ENCODE data around the gene L1CAM. TPM values are rescaled to one million over a fixed set of nuclear protein-coding genes. Genes with fewer than 3 reads are reported as not detected.

Gene L1CAM
- total RNA-seq, 2 experiments from 2014 or later: not detected

- no peak for DNase-seq (ENCODE audit: low spot score)
- intact Hi-C loops (cut with micrococcal nuclease; ENCODE audit: unreplicated experiment): no loop called here
- Histone ChIP-seq H3K9me2 (ENCODE audit: insufficient read depth, low read length) (no peaks in the 10 kb centered on the region), H4K20me1 (ENCODE audit: insufficient read depth, low read length) (no peaks in the 10 kb centered on the region), H3K27ac (ENCODE audit: low read depth, low read length, poor library complexity, severe bottlenecking) (no peak overlapping the region), H3K4me1 (ENCODE audit: insufficient read depth, low read length, poor library complexity, severe bottlenecking) (no peaks in the 10 kb centered on the region), H3K4me3 (ENCODE audit: low read depth, low read length, poor library complexity, severe bottlenecking) (no peak overlapping the region), H2AFZ (ENCODE audit: low read length) (no peak overlapping the region), H3K4me2 (ENCODE audit: low read length) (no peak overlapping the region), H3K79me2 (ENCODE audit: insufficient read depth, low read depth, low read length) (no peaks in the 10 kb centered on the region), H3K36me3 (ENCODE audit: insufficient read depth, low read length) (no peaks in the 10 kb centered on the region), H3K9me3 (ENCODE audit: low read length) (no peaks in the 10 kb centered on the region)
- ChIA-PET POLR2A (no interaction called here), CTCF (ENCODE audit: unreplicated experiment) (no interaction called here)
- BruUV-seq (replicated peaks): no TSS peak
- TF ChIP-seq CTCF (conservative IDR thresholded peaks at IDR 0.05; ENCODE audit: low read length): no peak
- no peak for TF ChIP-seq EZH2phosphoT487 (IDR thresholded peaks at IDR 0.05; ENCODE audit: borderline replicate concordance, low read depth, low read length)
Measured at GRCh38 chrX:153878969-153879653, 6.9 kb downstream of the L1CAM start.

GRCh38 chrX:153878345-153878744 is 7.6 kb downstream of the L1CAM start:
- intact Hi-C loops (cut with micrococcal nuclease; ENCODE audit: unreplicated experiment): no loop called here
- Histone ChIP-seq H3K4me1 (ENCODE audit: insufficient read depth, low read length, poor library complexity, severe bottlenecking) (no peaks in the 10 kb centered on the region), H3K27ac (ENCODE audit: low read depth, low read length, poor library complexity, severe bottlenecking) (no peak overlapping the region), H3K36me3 (ENCODE audit: insufficient read depth, low read length) (no peaks in the 10 kb centered on the region), H3K9me2 (ENCODE audit: insufficient read depth, low read length) (no peaks in the 10 kb centered on the region), H3K4me3 (ENCODE audit: low read depth, low read length, poor library complexity, severe bottlenecking) (no peak overlapping the region), H2AFZ (ENCODE audit: low read length) (no peak overlapping the region), H4K20me1 (ENCODE audit: insufficient read depth, low read length) (no peaks in the 10 kb centered on the region), H3K9me3 (ENCODE audit: low read length) (no peaks in the 10 kb centered on the region), H3K79me2 (ENCODE audit: insufficient read depth, low read depth, low read length) (no peaks in the 10 kb centered on the region), H3K4me2 (ENCODE audit: low read length) (no peak overlapping the region)
- no peak for DNase-seq (ENCODE audit: low spot score)
- ChIA-PET POLR2A (no interaction called here), CTCF (ENCODE audit: unreplicated experiment) (no interaction called here)
- TF ChIP-seq CTCF (conservative IDR thresholded peaks at IDR 0.05; ENCODE audit: low read length) (no peak), EZH2phosphoT487 (IDR thresholded peaks at IDR 0.05; ENCODE audit: borderline replicate concordance, low read depth, low read length) (no peak)
- no TSS peak for BruUV-seq (replicated peaks)

GRCh38 chrX:153877571-153878261 is 8.3 kb downstream of the L1CAM start:
- ChIA-PET POLR2A (no interaction called here), CTCF (ENCODE audit: unreplicated experiment) (no interaction called here)
- Histone ChIP-seq H3K36me3 (ENCODE audit: insufficient read depth, low read length) (no peaks in the 10 kb centered on the region), H3K4me3 (ENCODE audit: low read depth, low read length, poor library complexity, severe bottlenecking) (no peak overlapping the region), H2AFZ (ENCODE audit: low read length) (no peak overlapping the region), H3K9me3 (ENCODE audit: low read length) (no peaks in the 10 kb centered on the region), H3K4me1 (ENCODE audit: insufficient read depth, low read length, poor library complexity, severe bottlenecking) (no peaks in the 10 kb centered on the region), H3K9me2 (ENCODE audit: insufficient read depth, low read length) (no peaks in the 10 kb centered on the region), H3K79me2 (ENCODE audit: insufficient read depth, low read depth, low read length) (no peaks in the 10 kb centered on the region), H3K27ac (ENCODE audit: low read depth, low read length, poor library complexity, severe bottlenecking) (no peak overlapping the region), H3K4me2 (ENCODE audit: low read length) (no peak overlapping the region), H4K20me1 (ENCODE audit: insufficient read depth, low read length) (no peaks in the 10 kb centered on the region)
- BruUV-seq (replicated peaks): no TSS peak
- no peak for TF ChIP-seq CTCF (conservative IDR thresholded peaks at IDR 0.05; ENCODE audit: low read length)
- TF ChIP-seq EZH2phosphoT487 (IDR thresholded peaks at IDR 0.05; ENCODE audit: borderline replicate concordance, low read depth, low read length): no peak
- intact Hi-C loops (cut with micrococcal nuclease; ENCODE audit: unreplicated experiment): no loop called here
- no peak for DNase-seq (ENCODE audit: low spot score)
